ENCODE results near the gene ROBO1.

Gene ROBO1

DNA sequence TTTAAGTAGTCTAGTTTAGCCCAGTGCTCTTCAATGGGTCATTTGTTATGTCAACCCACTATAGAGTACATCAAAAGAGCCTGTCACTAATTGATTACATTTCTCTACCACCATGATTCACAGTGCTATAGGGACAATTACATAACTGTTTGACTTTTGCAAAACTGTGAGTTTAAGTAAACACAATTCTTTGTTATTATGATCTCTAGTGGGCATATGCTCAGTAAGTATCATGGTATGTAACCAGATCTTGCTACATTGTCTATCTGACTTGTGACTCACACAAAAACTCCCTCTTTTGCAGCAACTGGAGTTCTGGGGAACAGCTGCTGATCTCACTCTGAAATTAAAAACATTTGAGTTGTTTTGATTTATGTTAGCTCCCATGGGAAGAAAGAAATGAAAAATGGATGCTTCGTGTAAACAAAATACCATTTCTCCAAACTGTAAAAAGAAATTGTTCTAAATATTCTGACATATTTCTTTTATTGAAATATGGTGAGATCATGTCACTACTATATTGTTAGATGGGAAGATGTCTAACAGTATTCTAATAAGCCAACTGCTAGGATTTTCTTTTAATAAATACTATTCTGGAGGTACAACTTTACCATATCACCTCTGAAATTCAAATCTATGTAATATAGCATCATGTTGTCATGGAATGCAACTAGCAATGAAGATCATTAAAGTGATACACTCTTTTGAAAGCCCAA lies 470.4 kb downstream of the ROBO1 start:
- no peak for DNase-seq

DNA sequence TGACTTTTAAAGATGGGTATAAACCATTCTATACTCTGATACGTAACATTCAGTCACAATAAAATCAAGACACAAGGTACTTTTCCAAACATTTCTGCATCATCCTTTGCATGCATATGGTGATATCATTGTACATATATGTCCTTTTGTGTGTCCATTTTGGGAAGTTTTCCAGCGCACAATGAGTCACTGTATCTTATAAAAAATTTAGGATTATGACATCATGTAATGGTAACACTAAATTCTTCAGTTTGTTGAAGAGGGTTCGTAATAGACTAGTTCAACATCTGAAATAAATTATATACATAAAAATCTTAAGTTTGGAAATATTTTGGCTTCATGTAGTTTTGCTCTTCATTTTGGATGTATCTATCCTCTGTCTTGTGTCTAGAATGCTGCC lies 480.9 kb downstream of the ROBO1 start:
- DNase-seq = no peak

DNA sequence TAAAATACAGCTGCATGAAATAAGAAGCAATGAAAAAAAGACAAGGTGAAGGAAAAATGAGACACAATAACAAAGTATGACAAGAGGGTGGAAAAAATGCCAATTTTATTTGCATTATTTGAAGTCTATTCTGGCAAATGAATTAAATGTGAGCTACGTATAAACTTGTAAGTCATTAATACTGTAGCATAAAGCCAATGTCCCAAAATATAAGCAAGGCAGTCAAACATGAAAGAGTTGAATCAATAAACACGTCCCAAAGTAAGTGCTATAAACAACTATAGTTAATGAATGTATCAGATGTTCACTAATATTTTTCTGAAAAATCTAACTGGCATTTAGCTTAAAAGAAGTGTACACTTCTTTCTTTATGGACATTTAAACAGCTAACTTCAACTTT lies 481.9 kb downstream of the ROBO1 start:
- DNase-seq = no peak

DNA sequence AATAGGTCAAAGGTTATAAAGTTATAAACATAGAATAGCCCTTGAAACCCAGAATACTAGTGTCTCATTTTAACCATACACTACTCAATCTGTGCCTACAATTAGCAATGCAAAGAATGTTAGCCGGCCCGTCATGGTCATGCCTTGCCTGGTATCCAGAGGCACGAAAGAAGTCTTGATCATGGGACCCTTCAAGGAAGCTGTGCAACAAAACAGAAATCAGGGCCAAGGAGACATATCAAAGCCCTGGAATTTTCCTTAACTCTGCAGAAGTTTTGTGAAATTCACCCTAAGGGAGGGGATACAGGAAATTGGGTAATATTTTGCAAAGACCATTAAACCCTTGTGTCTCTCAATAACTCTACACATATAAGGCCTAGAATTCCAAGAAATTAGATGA lies 482.4 kb downstream of the ROBO1 start:
- no peak for DNase-seq

DNA sequence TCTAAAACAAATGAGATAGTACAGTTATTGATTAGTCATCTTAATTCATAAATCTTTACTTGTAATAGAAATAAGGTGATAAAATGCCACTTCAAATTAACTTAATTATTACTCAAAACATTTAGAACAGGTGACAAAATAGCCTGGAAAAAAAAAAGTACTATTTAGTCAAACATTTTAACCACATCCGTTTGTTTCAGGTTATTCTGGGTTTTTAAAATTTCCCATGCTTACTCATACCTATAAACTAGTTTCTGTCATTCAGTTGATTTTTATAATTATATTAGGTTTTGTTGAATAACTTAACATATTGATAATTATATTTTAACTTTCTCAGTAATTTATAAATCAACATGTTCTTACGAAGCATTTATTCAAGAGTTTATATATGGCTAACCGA lies 483.0 kb downstream of the ROBO1 start:
- no peak for DNase-seq

DNA sequence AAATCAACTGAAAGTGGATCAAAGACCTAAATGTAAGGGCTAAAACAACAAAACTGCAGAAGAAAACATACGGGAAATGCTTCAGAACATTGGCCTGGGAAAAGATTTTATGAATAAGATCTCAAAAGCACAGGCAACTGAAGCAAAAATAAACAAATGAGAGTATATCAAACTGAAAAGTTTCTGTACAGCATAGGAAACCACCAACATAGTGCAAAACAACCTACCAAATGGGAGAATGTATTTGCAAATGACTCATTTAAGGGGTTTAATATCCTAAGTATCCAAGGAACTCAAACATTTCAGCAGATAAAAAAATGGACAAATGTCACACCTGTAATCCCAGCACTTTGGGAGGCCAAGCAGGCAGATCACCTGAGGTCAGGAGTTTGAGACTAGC lies 489.1 kb downstream of the ROBO1 start:
- DNase-seq = no peak

DNA sequence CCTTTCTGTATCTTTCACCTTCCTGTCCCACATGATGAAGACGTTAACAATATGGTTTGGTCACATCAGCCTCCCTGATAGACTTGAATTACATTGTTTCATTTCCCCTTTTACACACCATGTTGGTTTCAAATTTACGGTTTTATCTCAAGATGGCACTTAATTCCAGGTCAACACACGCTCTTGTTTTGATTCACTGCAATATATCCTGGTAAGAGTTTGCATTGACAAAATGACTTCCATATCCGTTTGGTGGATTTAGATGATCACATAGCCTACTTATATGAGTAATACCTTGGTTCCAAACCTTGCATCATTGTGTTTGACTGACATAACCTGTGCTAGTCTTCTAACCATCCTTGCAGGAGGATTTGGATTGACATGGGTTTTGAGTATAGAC lies 499.4 kb downstream of the ROBO1 start:
- DNase-seq = no peak

DNA sequence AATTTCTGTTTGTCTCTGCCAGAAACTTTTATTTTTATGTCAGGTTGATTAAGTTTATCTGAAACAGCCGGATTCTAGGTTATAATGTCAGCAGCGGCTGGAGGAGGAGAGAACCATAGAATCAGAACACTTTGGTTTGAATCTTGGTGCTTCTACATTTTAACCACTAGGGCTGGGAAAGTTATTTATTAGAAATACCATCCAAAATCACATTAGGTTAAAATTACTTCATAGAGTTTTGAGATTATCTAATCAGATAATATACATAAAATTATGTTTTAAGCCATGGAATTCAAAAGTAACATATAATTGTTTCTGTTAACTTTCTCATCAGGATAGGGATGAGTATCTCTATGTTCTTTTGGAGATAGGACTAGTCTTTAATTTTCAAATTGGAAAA lies 502.9 kb downstream of the ROBO1 start:
- DNase-seq = no peak

DNA sequence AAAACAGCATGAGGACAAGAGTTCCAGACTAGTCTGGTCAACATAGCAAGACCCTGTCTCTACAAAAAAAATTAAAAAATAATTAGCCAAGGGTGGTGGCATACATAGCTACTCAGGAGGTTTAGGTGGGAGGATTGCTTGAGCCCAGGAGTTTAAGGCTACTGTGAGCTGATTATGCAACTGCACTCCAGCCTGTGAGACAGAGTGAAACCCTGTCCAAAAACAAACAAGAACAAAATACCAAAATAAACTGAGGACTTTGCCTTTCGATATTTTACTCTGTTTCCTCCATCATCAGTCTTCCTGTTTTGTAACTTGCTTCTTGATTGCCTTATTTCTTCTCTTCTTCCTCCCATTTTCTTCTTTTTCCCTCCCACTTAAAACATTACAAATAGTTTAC lies 504.4 kb downstream of the ROBO1 start:
- no peak for DNase-seq

DNA sequence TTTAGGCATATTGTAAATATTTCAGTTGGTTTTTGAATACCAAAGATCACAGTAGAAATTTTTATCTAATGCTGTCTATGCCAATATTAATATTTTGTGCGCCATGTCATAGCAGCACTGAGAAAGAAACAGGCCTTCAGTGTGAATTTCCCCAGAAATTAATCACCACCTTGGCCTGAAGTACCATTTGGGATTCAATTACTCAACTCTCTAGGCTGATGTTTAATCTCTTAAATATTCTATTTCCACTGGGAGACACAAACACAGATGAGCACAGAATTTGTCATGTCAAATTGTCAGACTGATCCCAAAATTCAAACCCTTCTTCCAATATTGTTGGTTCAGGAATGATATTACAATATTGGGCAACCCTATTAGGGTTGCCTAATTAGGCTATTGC lies 509.3 kb downstream of the ROBO1 start:
- DNase-seq = no peak

DNA sequence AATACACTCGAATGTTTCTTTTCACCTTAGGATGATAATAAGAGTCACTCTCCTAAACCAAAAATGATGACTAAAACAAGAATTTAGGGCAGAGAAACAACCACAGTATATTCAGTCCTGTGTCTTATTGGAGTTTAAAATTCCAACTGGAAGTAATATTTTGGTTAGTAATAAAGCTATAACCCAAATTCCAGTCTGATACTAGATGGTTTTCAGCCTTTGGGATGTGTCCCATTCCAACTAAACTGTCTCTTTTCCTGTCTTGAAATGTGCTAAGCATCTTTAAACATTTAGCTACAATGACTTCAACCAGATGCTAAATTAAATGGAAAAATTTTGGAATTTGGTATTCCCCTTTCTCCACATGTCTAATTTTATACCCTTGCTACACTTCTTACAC lies 510.0 kb downstream of the ROBO1 start:
- no peak for DNase-seq

DNA sequence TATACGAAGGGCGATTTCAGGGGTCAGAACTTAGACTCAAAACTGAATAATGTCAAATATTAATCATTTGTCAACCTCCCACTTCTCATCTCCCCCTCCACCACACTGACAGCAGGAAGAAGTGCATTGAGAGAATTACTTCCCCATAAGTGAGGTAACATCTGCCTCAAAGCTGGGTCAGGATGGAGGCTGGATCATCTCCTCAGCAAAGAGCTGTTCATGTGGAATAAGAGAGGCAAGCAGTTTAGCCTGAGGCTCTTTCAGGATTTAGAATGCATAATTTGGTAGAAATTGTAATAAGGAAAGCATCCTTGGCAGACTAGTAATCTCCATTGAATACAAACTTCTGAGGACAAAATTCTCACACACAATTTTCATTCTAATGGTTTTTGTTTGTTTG lies 512.1 kb downstream of the ROBO1 start:
- no peak for DNase-seq

DNA sequence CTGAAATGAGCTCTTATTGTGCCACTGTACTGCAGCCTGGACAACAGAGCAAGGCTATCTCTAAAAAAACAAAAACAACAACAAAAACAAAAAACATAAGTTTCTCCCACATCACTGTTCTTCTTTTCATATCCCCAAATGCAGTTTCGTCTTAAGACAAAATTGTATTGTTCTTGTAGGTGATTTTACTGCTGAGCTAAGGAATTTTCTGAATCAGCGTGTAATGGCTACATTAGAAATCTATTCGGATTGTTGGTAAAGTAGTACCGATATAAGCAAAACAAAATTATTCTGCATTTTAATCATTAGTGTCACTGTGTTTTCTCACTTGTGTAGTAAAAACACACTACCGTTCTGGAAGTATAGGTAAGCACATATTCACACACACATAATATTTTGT lies 512.5 kb downstream of the ROBO1 start:
- no peak for DNase-seq

DNA sequence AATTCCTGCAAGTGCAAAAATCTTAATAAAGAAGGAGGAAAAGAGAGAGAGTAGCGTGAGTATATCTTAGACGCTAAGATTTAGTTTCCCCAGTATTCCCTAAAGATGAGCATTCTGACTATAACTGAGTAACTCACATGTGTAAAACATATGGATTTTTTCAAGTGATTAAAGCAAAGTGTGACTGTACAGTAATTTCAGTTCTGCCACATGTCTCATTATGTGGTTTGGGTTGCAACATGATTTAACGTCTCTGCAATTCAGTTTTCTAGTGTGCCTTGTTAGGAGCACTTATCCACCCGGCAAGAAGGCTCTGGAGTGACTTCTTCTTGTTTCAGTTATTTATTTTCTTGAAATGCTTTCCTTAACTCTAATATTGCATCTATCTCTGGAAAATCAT lies 514.1 kb downstream of the ROBO1 start:
- DNase-seq = no peak

DNA sequence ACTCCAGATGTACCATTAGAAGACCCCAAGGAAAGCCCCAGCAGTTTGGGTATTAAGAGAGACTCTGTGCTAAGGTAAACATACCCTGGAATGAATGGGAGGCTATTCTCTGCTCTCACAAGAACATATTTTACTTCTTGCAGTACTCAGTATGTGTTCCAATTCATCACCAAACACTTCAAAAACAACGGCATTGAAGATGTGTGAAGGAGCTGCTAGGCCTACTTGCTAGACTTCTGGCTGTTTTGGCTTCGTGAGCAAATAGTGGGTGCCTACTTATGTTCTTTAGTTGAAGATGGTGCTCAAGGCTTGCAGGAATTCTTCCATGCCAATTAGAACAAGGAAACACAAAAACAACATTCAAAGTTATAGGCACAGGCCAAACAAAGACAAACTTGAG lies 514.5 kb downstream of the ROBO1 start:
- no peak for DNase-seq

DNA sequence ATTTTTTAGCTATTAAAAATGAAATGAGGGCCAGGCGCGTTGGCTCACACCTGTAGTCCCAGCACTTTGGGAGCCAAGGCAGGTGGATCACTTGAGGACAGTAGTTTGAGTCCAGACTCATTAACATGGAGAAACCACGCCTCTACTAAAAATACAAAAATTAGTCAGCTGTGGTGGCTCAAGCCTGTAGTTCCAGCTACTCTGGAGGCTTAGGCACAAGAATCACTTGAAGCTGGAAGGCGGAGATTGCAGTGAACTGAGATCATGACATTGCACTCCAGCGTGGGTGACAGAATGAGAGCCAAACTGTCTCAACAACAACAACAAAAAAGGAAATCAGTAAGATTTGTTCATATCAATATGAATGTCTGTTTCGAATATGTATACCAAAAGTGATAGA lies 517.1 kb downstream of the ROBO1 start:
- DNase-seq = no peak

DNA sequence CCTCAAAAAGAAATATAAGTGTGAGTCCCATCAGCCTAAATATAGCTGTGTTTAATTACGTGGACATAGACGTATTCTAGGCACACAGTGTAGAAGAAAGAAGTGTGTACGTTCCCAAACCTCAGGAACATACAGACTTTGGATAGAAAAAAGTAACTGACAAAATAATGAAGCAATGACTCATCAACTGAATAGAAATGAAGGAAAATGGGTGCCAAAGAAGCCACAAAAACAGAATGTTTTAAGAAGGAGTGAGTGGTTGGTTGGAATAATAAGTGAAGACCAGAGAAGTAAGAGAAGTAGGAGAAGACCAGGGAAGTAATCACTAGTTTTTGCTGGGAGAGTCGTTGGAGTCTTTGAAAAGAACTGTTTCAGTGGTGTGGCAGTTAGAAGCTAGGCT lies 518.1 kb downstream of the ROBO1 start:
- DNase-seq = no peak

DNA sequence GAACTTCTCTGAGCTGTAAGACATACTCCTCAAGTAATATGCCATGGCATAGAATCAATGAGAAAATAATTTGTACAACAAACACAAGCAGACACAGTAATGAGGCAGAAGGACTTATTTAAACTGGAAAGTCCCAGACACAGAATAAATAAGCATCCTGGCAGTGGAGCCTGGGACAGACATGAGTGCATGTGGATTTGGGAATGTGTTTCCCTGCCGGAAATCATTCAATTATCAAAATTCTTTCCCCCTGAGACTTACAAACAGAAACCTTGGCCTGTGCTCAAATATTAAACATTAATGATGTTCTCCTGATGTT lies 520.1 kb downstream of the ROBO1 start:
- DNase-seq = no peak

DNA sequence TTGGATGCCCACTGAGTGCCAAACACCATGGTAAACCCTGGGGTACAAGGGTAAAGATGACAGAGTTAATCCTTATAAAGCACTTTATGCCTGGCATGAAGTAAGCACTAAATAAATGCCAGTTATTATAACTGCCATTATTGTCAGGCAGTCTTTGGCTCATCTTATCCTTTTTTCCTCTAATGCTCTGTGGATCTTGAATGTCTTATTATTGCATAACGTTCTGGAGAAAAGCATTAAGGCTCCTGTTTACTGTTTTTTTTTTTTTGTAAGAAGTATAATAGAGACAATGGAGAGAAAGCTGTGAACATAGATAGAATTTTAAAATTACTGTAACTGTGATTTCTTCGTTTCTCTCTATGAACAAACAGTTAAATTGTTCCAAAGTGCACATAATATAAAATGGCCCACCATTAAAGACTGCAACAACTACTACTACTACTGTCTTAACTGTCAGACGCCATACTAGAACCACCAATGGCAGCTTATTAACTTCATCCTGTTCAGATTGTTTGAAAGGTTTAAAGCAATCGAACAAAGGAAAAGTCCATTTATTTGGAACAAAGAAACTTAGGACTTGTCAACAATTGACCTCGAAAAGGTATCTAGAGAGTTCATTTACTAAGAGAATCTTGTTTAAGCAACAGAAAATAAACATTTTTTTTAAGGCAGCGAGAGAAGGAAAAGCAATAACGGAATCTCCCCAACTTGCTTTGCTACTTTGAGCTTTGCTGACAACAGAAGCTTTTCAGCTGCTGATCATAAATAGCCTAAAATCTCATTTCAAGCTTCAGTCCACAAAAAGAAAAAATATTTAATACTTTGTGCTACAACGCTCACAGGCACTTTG lies 520.7 kb downstream of the ROBO1 start:
- DNase-seq = no peak

DNA sequence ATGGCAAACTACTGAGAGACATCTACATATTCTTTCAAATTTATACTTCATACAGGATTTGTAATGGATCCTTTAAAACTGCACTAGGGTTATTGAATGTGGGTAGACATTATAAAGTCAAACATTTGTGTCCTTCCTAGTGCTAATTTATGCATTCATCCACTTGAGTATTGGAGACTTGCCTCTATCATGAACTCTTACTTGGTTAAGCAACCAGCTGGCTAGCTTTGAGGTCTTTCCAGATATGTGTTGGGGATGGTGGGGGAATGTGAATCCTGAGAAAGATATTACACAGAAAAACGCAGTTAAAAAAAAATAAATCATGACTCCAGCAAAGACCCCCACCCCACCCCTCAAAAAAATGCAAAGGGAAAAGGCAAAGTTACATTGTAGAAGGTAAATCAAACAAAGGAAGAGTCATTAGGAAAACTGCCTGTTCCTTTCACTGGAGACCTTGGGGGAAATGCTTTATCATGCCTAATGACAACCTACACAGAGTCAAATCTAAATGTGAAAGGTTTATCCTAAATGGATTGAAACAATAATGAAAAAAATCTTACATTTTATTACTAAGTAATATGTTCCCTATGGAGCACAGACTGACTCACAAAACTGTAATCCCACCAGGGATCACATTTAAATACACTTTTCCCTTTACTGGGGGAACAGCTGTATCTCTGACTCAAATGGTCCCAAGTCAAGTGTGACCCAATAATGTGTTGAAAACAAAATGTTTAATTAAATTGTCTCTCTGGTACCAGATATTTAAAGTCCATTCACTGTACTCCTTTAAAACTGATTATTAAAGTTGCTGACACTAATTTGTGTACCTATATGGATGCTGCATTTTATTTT lies 522.3 kb downstream of the ROBO1 start:
- DNase-seq = no peak

DNA sequence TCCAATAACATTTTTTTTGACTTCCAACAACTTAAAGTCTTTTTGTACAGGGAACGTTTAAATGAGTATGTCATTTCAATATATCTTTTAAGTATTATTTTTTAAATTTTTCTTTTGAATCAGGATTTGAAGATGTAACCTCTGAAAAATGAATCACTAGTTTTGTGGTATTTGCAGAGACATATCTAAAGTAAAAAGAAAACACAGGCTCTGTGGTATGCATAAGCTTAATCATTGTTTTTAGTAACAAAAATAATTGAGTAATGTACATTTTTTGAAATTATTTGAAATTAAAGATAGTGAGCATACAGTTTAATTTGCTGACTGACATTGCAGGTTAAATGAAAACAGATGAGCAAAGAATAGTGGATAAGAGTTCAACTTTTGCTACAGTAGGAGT lies 531.3 kb downstream of the ROBO1 start:
- no peak for DNase-seq

DNA sequence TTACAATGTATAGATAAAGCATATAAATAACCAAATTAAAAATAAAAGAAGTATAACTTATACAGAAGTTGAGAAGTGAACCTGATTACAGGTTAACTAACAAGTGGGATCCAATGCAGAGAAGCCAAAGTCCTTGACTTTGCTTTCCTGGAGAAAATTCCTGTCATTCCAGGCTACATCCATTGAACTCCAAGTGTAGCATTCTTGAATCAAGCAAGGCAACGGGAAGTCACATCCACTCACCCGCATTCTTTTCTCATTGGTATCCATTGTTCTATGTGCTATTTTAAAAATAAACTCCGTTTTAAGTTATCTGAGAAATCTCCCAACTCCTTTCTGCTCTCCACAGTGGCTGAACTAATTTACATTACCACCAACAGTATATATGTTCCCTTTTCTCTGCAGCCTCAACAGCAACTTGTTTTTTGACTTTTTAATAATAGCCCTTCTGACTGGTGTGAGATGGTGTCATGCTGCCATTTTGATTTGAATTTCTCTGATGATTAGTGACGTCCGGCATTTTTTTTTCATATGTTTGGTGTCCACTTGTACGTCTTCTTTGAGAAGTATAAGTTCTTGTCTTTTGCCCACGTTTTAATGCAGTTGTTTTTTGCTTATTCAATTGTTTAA lies 534.3 kb downstream of the ROBO1 start:
- DNase-seq = no peak

DNA sequence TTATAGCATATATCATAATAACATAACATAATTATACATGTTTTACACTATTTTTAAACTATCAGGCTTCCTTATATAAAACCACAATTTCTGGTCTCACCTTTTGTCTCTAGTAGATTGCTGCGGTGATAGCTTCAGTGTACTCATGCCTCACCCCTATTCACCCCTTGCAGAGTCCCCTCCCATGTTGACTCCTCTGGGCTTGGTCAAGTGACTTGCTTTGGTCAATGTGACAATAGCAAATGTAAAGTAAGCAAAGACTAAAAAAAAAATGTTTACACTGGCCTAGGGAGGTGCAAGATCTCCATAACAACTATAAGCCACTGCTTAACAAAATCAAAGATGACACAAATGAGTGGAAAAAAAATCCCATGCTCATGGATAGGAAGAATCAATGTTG lies 537.5 kb downstream of the ROBO1 start:
- no peak for DNase-seq
